ENCODE results near the gene FREM1.

- no peak for TF ChIP-seq BACH2 (CRISPR knock-in tag; IDR thresholded peaks at IDR 0.05; ENCODE audit: borderline replicate concordance)
- TF ChIP-seq ZFP30 (CRISPR knock-in tag; IDR thresholded peaks at IDR 0.05) = no peak
- TF ChIP-seq TSHZ2 (CRISPR knock-in tag; IDR thresholded peaks at IDR 0.05) = no peak
- no peak for TF ChIP-seq ZC3H10 (CRISPR knock-in tag; IDR thresholded peaks at IDR 0.05)
- TF ChIP-seq CSRNP3 (CRISPR knock-in tag; IDR thresholded peaks at IDR 0.05) = no peak
- peak; percentile 10; the same call in 1 of the 2 replicates for TF ChIP-seq ISL1 (CRISPR knock-in tag; IDR thresholded peaks at IDR 0.05)
Observed at GRCh38 chr9:14710804-14711203, 199.4 kb downstream of the FREM1 start.

All from SK-N-SH treated with all-trans-retinoic acid at 6 μM for 48 hours (cell line).